Fibroblast of skin of left biceps (primary cell): ENCODE results near the gene NTN5.
"Not testable (repeated sequence)": the region's sequence is repeated elsewhere in the genome, so short reads cannot be mapped to it uniquely, and the experiment has no call there.

Experiments
- DNase-seq, 2 experiments: peaks; one replicate each; pipeline ENCODE4 v3.0.0-alpha.2; 2013; ENCODE audit warnings: low read depth in 2 of 2

The NTN5 gene

GRCh38 chr19:48670699-48671445, 1.9 kb downstream of the NTN5 start:
- DNase-seq, result no peak

GRCh38 chr19:48669903-48670668, 2.7 kb downstream of the NTN5 start:
- no peak for DNase-seq

- no peak for DNase-seq
These were observed 4.1 kb downstream of the NTN5 start for GRCh38 chr19:48668761-48669160.

GRCh38 chr19:48668332-48668731, 4.5 kb downstream of the NTN5 start:
- no peak for DNase-seq

- DNase-seq, result no peak
These were observed 7.0 kb downstream of the NTN5 start for GRCh38 chr19:48665786-48666185.

GRCh38 chr19:48664476-48664875, 8.3 kb downstream of the NTN5 start:
- no peak for DNase-seq

- no peak for DNase-seq
These were observed 9.2 kb downstream of the NTN5 start for GRCh38 chr19:48663667-48664066.

GRCh38 chr19:48661711-48662090, 11.1 kb downstream of the NTN5 start:
- no peak for DNase-seq

GRCh38 chr19:48660852-48661710, 11.7 kb downstream of the NTN5 start:
- DNase-seq, result peak; percentile 55 to 62

GRCh38 chr19:48659768-48660167, 13.0 kb downstream of the NTN5 start:
- DNase-seq, result no peak

GRCh38 chr19:48658483-48658882, 14.3 kb downstream of the NTN5 start:
- DNase-seq, result no peak

- DNase-seq, result not testable (repeated sequence)
These were observed 15.0 kb downstream of the NTN5 start for GRCh38 chr19:48657828-48658227.

- peak; percentile 66 to 77 for DNase-seq
These were observed 15.9 kb downstream of the NTN5 start for GRCh38 chr19:48656840-48657474.

GRCh38 chr19:48654299-48655059, 18.3 kb downstream of the NTN5 start:
- no peak for DNase-seq

- no peak for DNase-seq
These were observed 21.2 kb downstream of the NTN5 start for GRCh38 chr19:48651683-48652048.

- no peak for DNase-seq
These were observed 21.7 kb downstream of the NTN5 start for GRCh38 chr19:48650974-48651682.

- DNase-seq, result no peak
These were observed 24.7 kb downstream of the NTN5 start for GRCh38 chr19:48648134-48648533.

GRCh38 chr19:48646722-48647216, 26.0 kb downstream of the NTN5 start:
- DNase-seq, result no peak

- peak; percentile 35 to 48 for DNase-seq
These were observed 26.7 kb downstream of the NTN5 start, which contains the start of gene CA11 for GRCh38 chr19:48646001-48646721. TSS of gene CA11 (minus strand) at chr19:48646187. CDS start at chr19:48645632, 555 bp downstream.
